ENCODE data around the gene FBXO48. TPM values are rescaled to one million over a fixed set of nuclear protein-coding genes. Genes with fewer than 3 reads are reported as not detected.

FBXO48 gene
- total and polyA plus RNA-seq, 2 of the 8 experiments (the other 6 are each of a cell fraction or from before 2014, with no cell fraction given): 1.1 to 1.5 TPM

GRCh38 chr2:68438455-68439303 lies 28.4 kb downstream of the FBXO48 start:
- no peaks in the 10 kb centered on the region for H3K79me1 ChIP-seq (ENCODE audit: low read depth, low read length)
- no peaks in the 10 kb centered on the region for H4K20me1 ChIP-seq (replicated peaks in 1 of 2; ENCODE audit: control insufficient read depth in 1 of 2, insufficient read depth in 2 of 2, low read length in 2 of 2)
- H2BK5ac ChIP-seq (ENCODE audit: low read depth, low read length): no peak overlapping the region
- no peak overlapping the region for H3K18ac ChIP-seq (ENCODE audit: extremely low read depth, low read length)
- no peak overlapping the region for H3K4me2 ChIP-seq (ENCODE audit: insufficient read depth in 1 of 2, low read depth in 2 of 2, low read length in 2 of 2)
- no peaks in the 10 kb centered on the region for H3K23me2 ChIP-seq (ENCODE audit: low read depth, low read length)
- H3K4ac ChIP-seq (replicated peaks; ENCODE audit: insufficient read length, low read depth, low read length): no peak overlapping the region
- H3K27ac ChIP-seq (ENCODE audit: low read depth, low read length): no peak overlapping the region
- POLR2A ChIA-PET (ENCODE audit: partially characterized antibody): interaction anchor here (0.6 kb wide), 1 partner anchor 314 kb away, joined by 3 read pairs; no protein-coding TSS in a partner anchor
- H3K56ac ChIP-seq (replicated peaks; ENCODE audit: insufficient read length, low read depth, low read length): no peak overlapping the region
- CTCF ChIA-PET (ENCODE audit: partially characterized antibody): interaction anchor here (4.7 to 6.1 kb wide), 2 partner anchors 21 to 78 kb away, joined by 36 to 51 read pairs; no protein-coding TSS in a partner anchor
- no peaks in the 10 kb centered on the region for H3K4me1 ChIP-seq (replicated peaks in 1 of 4; ENCODE audit: control insufficient read depth in 3 of 4, insufficient read depth in 4 of 4, low read length in 3 of 4)
- H2BK12ac ChIP-seq (ENCODE audit: low read depth, low read length): no peak overlapping the region
- no peak overlapping the region for H3K23ac ChIP-seq (ENCODE audit: insufficient read length)
- no peak overlapping the region for H3K4me3 ChIP-seq (ENCODE audit: extremely low read depth in 1 of 4, insufficient read depth in 2 of 4, low read depth in 3 of 4, low read length in 4 of 4)
- H2BK120ac ChIP-seq (replicated peaks; ENCODE audit: low read depth, low read length): no peak overlapping the region
- no peaks in the 10 kb centered on the region for H3K36me3 ChIP-seq (ENCODE audit: control insufficient read depth in 2 of 4, insufficient read depth in 4 of 4, low read length in 3 of 4)
- no peaks in the 10 kb centered on the region for H3K27me3 ChIP-seq (replicated peaks in 1 of 4; ENCODE audit: control insufficient read depth in 3 of 4, extremely low read depth in 1 of 4, insufficient read depth in 3 of 4, low read length in 3 of 4)
- 86% methylated on average over 7 of the region's 7 CpGs; no CpG with 5 or more reads in 1 of the 2 experiments for WGBS, 2 experiments (ENCODE audit: extremely low coverage in 1 of 2, insufficient coverage in 1 of 2, insufficient read length in 1 of 2, insufficient replicate concordance in 2 of 2, low coverage in 1 of 2, low lambda C conversion rate in 2 of 2, missing lambda C conversion rate in 1 of 2)
- no peak overlapping the region for H2BK20ac ChIP-seq (ENCODE audit: low read length)
- no peak overlapping the region for H3K9ac ChIP-seq (replicated peaks in 1 of 4; ENCODE audit: extremely low read depth in 1 of 4, low read depth in 3 of 4, low read length in 3 of 4)
- DNase-seq (ENCODE audit: low read depth in 1 of 2, low spot score in 2 of 2) (no peak), FAIRE-seq (no peak)
- no peak overlapping the region for H3K14ac ChIP-seq (ENCODE audit: insufficient read length)
- H2AK5ac ChIP-seq (ENCODE audit: low read depth, low read length): no peak overlapping the region
- no peaks in the 10 kb centered on the region for H3K9me3 ChIP-seq (ENCODE audit: insufficient read depth in 2 of 2, low read depth in 1 of 2, low read length in 1 of 2)
- no peak overlapping the region for H4K8ac ChIP-seq (ENCODE audit: extremely low read depth, insufficient read depth, low read length)
- H2AFZ ChIP-seq (ENCODE audit: low read length): no peak overlapping the region
- H2BK15ac ChIP-seq (ENCODE audit: low read length): no peak overlapping the region
- no peaks in the 10 kb centered on the region for H3K79me2 ChIP-seq (ENCODE audit: control insufficient read depth in 1 of 2, insufficient read depth in 2 of 2, low read length in 2 of 2)
- no peak overlapping the region for H4K5ac ChIP-seq (ENCODE audit: insufficient read length, low read depth, low read length)
- TF ChIP-seq GABPA (IDR thresholded peaks at IDR 0.05; ENCODE audit: borderline replicate concordance, insufficient read depth, low read length) (no peak), POLR2AphosphoS5 (IDR thresholded peaks at IDR 0.05; ENCODE audit: low read depth, low read length) (peak; percentile 40; the same call in 1 of the 2 replicates), TAF7 (optimal IDR thresholded peaks at IDR 0.05; ENCODE audit: borderline replicate concordance, low read depth, low read length) (peak; percentile 54), SP2 (IDR thresholded peaks at IDR 0.05; ENCODE audit: low read length) (no peak), POLR2A (IDR thresholded peaks at IDR 0.05; ENCODE audit: control extremely low read depth in 1 of 2, low read depth in 2 of 2, low read length in 2 of 2) (peak in 1 of 2 experiments; percentile 40; a peak in 1 of 3 replicates)
- H4K91ac ChIP-seq (replicated peaks; ENCODE audit: insufficient read length, low read length): no peak overlapping the region
